HEK293T (cell line): ENCODE results near the gene PLEKHG4B.

Experiments
- ARNT ChIP-seq: fragments of 450-650 bp; IDR thresholded peaks from 2 replicates; pipeline ENCODE4 v1.6.1; 2017; ENCODE audit warnings: mild to moderate bottlenecking
- SUZ12 ChIP-seq: fragments of 450-650 bp; IDR thresholded peaks from 2 replicates; pipeline ENCODE4 v1.6.1; 2016; ENCODE audit warnings: mild to moderate bottlenecking

DNA sequence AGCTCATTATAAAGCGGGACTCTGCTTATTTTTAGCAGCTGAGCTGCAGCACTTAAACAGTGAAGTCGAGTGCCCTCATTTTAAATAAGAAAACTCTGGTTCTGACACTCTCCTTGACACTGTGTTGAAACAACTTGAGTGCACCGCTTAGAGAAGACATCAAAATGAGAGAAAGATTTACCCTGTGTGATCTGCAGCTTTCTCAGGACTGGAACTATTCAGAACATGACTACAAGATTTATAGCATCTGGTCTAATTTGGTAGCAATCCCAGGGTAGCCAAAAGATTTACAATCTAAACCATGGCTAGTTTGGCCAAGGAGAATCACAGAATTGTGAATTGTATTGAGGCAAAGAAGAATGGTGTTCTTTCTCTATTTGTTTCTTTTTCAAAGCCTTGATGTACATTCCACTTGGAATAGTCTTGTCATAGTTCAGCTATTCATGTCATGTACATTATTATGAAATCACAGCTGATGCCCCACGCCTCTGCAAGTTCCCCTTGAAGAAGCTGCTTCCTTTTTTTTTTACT lies 38.7 kb downstream of the PLEKHG4B start:
- TF ChIP-seq ARNT (no peak), SUZ12 (no peak)
